ENCODE measurements around the gene ZNF586. TPM values are rescaled to one million over a fixed set of nuclear protein-coding genes. Genes with fewer than 3 reads are reported as not detected.

ZNF586 gene
- total RNA-seq, 1 donor from 2014 or later = 33.2 TPM

DNA sequence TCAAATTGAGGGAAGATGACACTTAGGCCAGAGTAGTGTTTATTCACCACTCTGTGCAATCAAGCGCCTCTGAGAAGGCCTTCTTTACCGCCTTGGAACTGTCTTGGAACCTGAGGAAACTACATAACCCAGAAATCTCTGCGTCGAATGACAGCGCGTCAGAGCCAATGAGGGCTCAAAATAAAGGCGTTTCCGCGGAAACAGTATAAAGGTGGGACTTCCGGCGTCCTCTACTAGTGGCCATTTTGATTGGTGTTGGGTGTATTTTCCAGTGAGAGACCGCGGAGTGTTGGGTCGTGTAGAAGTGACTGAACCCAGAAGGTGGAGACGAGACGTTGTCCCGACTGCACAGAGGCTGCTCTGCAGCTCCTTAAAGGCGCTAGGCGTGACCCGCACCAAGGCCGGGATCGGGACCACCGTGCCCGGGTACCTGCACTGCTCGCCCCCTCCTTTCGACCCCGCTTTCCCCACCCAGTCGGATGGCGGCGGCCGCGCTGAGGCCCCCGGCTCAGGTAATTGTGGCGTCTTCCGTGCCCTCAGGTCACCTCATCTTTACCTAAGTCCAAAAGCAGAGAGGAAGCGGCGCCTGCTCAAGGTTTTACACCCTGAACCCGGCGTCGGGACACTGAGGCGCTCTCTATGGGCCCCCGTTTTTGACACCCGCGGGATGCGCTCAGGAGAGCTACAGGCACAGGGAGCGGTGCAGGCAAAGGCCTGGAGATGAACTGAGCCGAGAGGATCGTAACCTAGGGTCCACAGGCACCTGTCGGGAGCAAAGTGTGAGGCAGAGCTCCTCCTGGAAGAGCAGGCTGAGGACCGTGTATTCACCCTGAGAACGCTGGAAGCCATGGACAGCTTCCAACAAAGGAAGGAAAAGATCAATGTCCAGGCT lies 22.6 kb upstream of the ZNF586 start, which contains the start of gene ZNF776:
Gene ZNF776, plus strand, starts transcription at position 236 of the 892 bp plus-strand sequence. Its CDS starts 244 bp downstream, at position 480.
- Mint-ChIP-seq H3K4me1 (ENCODE audit: low read depth) (peaks cover 16% of the 10 kb centered on the region), H3K9me3 (ENCODE audit: low read depth) (peaks cover 20% of the 10 kb centered on the region), H3K27ac (peak within 1 kb of the TSS; percentile 98), H3K36me3 (ENCODE audit: insufficient read depth) (peaks cover 41% of the 10 kb centered on the region), H3K27me3 (no peaks in the 10 kb centered on the region), H3K4me3 (ENCODE audit: low read depth) (peak within 1 kb of the TSS; percentile 98)
- peak; percentile 52 for DNase-seq (ENCODE audit: low spot score, unreplicated experiment)
- TF ChIP-seq, protein P1, sequence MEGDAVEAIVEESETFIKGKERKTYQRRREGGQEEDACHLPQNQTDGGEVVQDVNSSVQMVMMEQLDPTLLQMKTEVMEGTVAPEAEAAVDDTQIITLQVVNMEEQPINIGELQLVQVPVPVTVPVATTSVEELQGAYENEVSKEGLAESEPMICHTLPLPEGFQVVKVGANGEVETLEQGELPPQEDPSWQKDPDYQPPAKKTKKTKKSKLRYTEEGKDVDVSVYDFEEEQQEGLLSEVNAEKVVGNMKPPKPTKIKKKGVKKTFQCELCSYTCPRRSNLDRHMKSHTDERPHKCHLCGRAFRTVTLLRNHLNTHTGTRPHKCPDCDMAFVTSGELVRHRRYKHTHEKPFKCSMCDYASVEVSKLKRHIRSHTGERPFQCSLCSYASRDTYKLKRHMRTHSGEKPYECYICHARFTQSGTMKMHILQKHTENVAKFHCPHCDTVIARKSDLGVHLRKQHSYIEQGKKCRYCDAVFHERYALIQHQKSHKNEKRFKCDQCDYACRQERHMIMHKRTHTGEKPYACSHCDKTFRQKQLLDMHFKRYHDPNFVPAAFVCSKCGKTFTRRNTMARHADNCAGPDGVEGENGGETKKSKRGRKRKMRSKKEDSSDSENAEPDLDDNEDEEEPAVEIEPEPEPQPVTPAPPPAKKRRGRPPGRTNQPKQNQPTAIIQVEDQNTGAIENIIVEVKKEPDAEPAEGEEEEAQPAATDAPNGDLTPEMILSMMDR (IDR thresholded peaks at IDR 0.05; ENCODE audit: unreplicated experiment) = no peak

DNA sequence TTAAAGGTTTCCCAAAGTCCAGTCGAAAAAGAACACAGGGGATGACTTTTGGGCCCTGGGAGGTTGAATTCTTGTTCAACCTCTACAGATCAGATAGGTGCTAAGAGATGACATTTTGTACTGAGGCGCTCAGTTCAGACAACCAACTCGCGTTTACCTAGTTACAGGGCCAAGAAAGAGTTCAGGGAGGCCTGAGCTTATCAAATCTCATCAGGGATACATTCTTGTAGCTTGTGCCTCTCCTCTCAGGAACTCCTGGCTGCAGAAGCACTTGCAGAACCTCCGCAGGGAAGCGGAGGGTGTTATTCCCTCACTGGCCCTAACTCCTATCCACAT lies 22.0 kb upstream of the ZNF586 start:
- H3K9me3 Mint-ChIP-seq (ENCODE audit: low read depth) = peaks cover 23% of the 10 kb centered on the region

DNA sequence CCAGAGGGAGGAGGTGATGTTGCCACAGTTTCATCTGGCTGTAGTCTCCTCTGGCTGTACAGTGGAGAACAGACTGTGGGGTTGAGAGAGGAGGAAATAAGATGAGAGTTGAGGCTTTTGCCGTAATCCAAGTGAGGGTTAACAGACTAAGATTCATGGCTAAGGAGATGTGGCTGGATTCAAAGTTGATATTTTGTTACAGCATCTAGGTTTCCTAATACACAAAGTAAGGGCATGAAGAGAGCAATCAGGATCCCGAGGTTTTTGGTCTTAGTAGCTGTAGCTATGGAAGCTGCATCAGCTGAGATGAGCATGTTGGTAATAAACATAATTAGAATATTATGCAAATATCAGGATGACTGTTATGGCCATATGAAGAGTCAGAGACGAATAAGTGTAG lies 21.4 kb upstream of the ZNF586 start:
- peak overlapping the region; percentile 98 for H3K27ac Mint-ChIP-seq
- H3K4me3 Mint-ChIP-seq (ENCODE audit: low read depth) = peak overlapping the region; percentile 98
- TF ChIP-seq, protein P1 (IDR thresholded peaks at IDR 0.05; ENCODE audit: unreplicated experiment) = no peak
- no peaks in the 10 kb centered on the region for H3K27me3 Mint-ChIP-seq
- peaks cover 29% of the 10 kb centered on the region for H3K9me3 Mint-ChIP-seq (ENCODE audit: low read depth)
- no peak for DNase-seq (ENCODE audit: low spot score, unreplicated experiment)
- H3K36me3 Mint-ChIP-seq (ENCODE audit: insufficient read depth) = peaks cover 52% of the 10 kb centered on the region
- H3K4me1 Mint-ChIP-seq (ENCODE audit: low read depth) = peaks cover 16% of the 10 kb centered on the region

More for the DNA sequence above, 22.0 kb upstream of the ZNF586 start:
- no peaks in the 10 kb centered on the region for H3K27me3 Mint-ChIP-seq
- peaks cover 47% of the 10 kb centered on the region for H3K36me3 Mint-ChIP-seq (ENCODE audit: insufficient read depth)
- peak overlapping the region; percentile 98 for H3K27ac Mint-ChIP-seq
- no peak for DNase-seq (ENCODE audit: low spot score, unreplicated experiment)
- peak overlapping the region; percentile 98 for H3K4me3 Mint-ChIP-seq (ENCODE audit: low read depth)
- TF ChIP-seq, protein P1 (IDR thresholded peaks at IDR 0.05; ENCODE audit: unreplicated experiment) = no peak
- peaks cover 16% of the 10 kb centered on the region for H3K4me1 Mint-ChIP-seq (ENCODE audit: low read depth)

DNA sequence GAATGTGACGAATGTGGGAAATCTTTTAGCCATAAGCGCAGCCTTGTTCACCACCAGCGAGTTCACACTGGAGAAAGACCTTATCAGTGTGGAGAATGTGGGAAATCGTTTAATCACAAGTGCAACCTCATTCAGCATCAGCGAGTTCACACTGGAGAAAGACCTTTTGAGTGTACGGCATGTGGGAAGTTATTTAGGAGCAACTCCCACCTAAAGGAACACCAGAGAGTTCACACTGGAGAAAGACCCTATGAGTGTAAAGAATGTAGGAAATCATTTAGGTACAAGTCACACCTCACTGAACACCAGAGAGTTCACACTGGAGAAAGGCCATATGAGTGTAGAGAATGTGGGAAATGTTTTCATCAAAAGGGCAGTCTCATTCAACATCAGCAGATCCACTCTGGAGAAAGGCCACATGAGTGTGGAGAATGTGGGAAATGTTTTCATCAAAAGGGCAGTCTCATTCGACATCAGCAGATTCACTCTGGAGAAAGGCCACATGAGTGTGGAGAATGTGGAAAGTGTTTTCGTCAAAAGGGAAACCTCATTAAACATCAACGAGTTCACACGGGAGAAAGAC lies 15.3 kb upstream of the ZNF586 start:
- H3K27me3 Mint-ChIP-seq = no peaks in the 10 kb centered on the region
- no peak for DNase-seq (ENCODE audit: low spot score, unreplicated experiment)
- H3K9me3 Mint-ChIP-seq (ENCODE audit: low read depth) = peaks cover 36% of the 10 kb centered on the region
- H3K36me3 Mint-ChIP-seq (ENCODE audit: insufficient read depth) = peaks cover 77% of the 10 kb centered on the region
- no peak overlapping the region for H3K4me3 Mint-ChIP-seq (ENCODE audit: low read depth)
- TF ChIP-seq, protein P1 (IDR thresholded peaks at IDR 0.05; ENCODE audit: unreplicated experiment) = no peak
- H3K27ac Mint-ChIP-seq = no peak overlapping the region
- no peaks in the 10 kb centered on the region for H3K4me1 Mint-ChIP-seq (ENCODE audit: low read depth)

DNA sequence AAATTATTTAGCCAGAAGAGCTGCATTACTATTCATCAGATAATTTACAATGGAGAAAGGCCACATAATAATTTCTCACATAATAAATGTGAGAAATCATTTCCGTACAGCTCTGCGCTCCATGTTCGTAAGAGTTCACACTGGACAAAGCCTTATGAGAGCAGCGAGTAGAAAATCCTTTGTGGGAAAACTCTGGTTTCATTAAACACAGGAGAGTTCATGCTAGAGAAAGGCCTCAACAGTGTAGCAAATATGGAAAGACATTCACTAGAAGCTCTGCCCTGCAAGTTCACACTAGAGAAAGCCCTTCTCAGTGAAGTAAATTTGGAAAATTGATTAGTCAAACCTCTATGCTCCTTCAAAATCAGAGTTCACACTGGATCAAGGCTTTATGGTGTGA lies 14.4 kb upstream of the ZNF586 start:
- TF ChIP-seq, protein P1 (IDR thresholded peaks at IDR 0.05; ENCODE audit: unreplicated experiment) = no peak
- Mint-ChIP-seq H3K36me3 (ENCODE audit: insufficient read depth) (peaks cover 72% of the 10 kb centered on the region), H3K27ac (no peak overlapping the region), H3K4me3 (ENCODE audit: low read depth) (no peak overlapping the region), H3K27me3 (no peaks in the 10 kb centered on the region), H3K4me1 (ENCODE audit: low read depth) (no peaks in the 10 kb centered on the region), H3K9me3 (ENCODE audit: low read depth) (peaks cover 33% of the 10 kb centered on the region)
- no peak for DNase-seq (ENCODE audit: low spot score, unreplicated experiment)

Measured in progenitor cell of endocrine pancreas (in vitro differentiated cells).